Esophagus mucosa (tissue), 1 donor: ENCODE results near the gene MMD2. TPM values are rescaled to one million over a fixed set of nuclear protein-coding genes. Genes with fewer than 3 reads are reported as not detected.

Source experiments
- ATAC-seq: fragments of 200-7000 bp; cut with Tn5 transposase; one replicate; pipeline ENCODE4 v1.9.1; 2020
- total RNA-seq: library from RNA; stranded (reverse); gene quantifications from one replicate; pipeline ENCODE4 v1.2.4, GENCODE V29; 2023
- donor health status: DM: yes; HTN: yes; CAD: no.

Gene MMD2
- total RNA-seq, 1 donor from 2014 or later: not detected

DNA sequence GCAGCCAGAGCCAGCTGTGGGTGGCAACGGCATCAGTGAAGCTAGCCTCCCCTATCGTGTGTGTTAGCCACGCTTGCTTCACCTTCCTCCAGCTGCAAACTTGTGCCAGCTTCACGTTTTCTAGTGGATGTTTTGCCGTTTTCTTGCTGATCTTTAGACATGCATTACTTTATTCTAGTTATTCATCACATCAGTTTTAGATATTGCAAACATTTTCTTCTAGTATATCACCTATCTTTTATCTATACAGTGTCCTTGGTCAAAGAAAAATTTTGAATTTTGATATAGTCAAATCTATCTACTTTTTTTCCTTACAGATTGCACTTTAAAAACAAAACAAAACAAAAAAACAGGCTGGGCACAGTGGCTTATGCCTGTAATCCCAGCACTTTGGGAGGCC, 90.5 kb downstream of the MMD2 start:
- no peak for ATAC-seq

DNA sequence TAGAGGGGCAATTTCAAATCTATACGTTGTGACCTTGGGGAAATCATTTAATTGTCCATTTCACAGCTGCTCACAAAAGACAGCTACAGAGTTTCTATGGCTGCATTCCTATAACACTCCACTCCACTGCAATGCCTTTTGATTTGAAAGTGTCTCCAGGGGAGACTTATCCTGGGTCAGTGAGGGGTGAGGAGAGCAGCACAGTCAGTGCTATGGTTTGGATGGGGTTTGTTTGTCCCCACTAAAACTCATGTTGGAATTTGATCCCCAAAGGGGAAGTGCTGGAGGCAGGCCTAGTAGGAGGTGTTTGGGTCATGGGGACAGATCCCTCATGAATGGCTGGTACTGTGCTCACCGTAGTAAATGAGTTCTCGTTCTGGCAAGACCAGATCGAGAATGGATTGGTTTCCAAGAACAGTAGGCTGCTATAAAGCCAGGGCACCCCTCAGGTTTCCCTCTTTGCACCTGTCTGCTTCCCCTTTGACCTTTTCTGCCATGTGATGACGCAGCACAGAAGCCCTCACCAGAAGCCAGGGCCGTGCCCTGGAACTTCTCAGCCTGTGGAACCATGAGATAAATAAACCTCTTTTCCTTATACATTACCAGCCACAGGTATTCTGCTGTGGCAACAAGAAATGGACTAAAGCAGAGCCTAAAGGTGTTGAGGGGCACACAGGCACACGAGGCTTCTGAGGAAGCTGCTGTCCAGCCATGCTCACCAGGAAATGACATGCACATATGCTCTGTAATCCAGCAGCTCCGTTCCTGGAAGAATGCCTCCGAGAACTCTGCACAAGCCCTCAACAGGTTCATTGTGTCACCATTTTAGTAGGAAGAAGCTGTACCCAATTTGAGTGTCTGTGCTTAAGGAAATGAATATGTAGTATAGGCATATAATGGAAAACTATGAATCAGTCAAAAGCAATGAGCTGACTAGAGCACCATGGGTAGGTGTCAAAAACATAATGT, 92.2 kb downstream of the MMD2 start:
- no peak for ATAC-seq

DNA sequence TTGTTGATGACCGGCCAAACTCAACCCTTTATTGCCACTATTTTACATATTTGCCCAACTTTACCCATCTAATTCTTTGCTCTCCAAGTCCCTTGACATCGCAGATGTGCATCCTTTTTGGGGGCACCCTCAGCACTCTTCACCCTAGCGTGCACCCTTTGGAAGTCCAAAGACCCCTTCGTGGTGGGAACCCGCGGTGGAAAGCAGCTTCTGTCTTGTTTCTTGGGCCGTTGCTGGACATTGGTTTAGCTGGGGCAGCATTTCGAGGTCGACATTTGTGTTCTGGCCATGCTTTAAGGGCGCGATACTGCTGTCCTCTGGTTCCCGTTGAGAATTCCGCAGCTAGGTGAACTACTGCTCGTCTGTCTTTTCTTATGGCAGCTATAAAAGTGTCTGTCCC, 96.8 kb downstream of the MMD2 start:
- no peak for ATAC-seq

DNA sequence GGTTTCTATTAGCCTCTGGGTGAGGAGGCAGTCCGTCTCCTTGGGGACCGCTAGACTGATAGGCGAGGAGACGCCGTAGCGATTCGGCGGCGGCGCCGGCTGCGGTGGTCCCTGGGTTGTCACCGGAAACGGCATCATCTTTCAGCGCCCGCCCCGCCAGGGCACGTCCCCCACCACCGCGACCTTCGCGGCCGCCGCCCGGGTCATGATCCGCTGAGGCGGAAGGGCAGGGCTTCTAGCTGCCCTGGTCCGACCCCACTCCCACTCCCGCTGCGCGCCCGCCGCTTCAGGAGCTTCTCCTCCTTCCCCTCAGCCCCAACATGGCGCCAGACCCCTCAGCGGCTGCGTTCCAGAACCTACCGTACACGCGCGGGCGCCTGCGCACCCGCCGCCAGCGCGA, 97.3 kb downstream of the MMD2 start, which contains the start of gene PAPOLB:
PAPOLB (minus strand) TSS at position 358 of the 400 bp plus-strand sequence; CDS start at position 138, 220 bp downstream.
- no peak for ATAC-seq

DNA sequence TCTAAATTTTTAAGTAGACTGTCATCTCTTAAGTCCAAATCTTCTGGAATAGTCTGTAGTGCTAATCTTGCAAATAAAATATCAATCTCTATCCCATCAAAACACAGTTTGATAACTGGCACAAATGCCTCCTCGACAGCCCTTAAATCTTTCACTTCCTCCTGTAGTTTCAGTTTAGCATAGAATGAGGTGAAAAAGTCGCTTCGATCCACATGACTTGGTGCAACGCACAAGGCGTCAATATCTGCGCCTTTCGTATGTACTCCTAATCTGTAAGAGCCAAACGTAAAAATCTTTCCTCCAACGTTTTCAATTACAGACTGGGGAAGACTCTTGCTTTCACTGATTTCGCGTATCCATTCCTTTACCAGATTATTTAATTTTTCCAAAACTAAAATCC, 97.8 kb downstream of the MMD2 start:
- no peak for ATAC-seq

DNA sequence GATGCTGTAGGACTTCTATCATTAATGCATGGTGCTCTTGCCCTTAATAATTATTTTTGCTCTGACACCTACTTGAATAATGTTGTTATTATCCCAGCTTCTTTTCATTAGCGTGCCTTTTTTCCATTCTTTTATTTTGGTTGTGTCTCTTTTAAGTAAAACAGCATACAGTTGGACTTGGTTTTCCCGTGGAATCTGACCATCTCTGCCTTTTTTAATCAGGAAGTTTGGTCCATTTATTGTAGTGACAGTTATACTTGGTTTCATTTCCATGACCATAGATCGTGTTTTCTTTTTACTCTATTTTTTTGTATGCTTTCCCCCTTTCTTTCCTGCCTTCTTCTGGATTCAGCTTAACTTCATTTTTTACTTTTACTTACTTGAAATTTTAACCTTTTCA, 101.8 kb downstream of the MMD2 start:
- no peak for ATAC-seq

DNA sequence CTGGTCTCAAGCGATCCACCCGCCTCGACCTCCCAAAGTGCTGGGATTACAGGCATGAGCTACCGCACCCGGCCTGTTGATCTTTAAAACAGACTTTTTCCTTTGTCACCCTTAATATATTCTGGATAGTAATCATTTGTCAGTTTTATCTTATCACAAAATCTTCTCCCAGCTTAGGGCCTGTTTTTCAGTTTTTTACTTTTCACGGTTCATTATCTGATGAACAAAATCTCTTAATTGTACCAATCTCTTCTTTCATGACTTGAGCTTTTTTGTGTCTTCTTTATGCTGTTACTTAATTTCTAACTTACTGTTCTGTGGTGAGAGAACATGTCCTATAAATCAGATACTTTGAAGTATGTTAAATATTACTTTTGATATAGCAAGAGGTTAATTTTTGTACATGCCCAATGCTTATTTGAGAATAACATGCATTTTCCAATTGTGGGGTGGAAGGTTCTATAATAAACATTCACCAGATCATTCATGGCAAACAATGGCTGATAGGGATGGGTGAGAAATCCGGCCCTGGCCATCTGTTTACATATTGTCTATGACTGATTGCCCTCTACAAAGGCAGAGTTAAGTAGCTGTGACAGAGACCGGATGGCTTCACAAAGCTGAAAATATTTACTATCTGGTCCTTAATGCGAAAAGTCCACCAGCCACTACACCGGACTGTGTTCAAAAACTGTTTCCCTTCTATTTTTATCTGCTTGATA, 102.5 kb downstream of the MMD2 start:
- ATAC-seq: no peak

Other genes with a start within 250 kb of the MMD2 start
- 18.0 TPM for gene AP5Z1, start 183.6 kb downstream of the MMD2 start, total RNA-seq
- gene PAPOLB, start 97.2 kb downstream of the MMD2 start, total RNA-seq: not detected
- gene RADIL, start 75.5 kb downstream of the MMD2 start, total RNA-seq: 0.20 TPM
- 9.9 TPM for gene RBAK, start 86.7 kb upstream of the MMD2 start, total RNA-seq
- gene WIPI2, start 231.0 kb upstream of the MMD2 start, total RNA-seq: 30.6 TPM